HCT116 (cell line): ENCODE data around the gene ALMS1.

ENCODE experiments used
- CBX3 ChIP-seq: IDR thresholded peaks from 2 replicates; pipeline ENCODE4 v1.6.1; 2012; ENCODE audit warnings: low read depth
- POLR2A ChIP-seq: IDR thresholded peaks from 2 replicates; pipeline ENCODE4 v1.7.0; 2011; ENCODE audit warnings: borderline replicate concordance; ENCODE audit not compliant: insufficient read depth, insufficient read length; ENCODE audit errors: extremely low read depth
- POLR2AphosphoS5 ChIP-seq: IDR thresholded peaks from 2 replicates; pipeline ENCODE4 v1.6.1; 2011; ENCODE audit warnings: mild to moderate bottlenecking, low read depth, low read length, moderate library complexity
- RAD21 ChIP-seq: IDR thresholded peaks from 2 replicates; pipeline ENCODE4 v1.6.1; 2012; ENCODE audit warnings: low read depth, mild to moderate bottlenecking
- ZFX ChIP-seq: fragments of 450-650 bp; IDR thresholded peaks from 2 replicates; pipeline ENCODE4 v1.6.1; 2017
- ZNF274 ChIP-seq: fragments of 200-500 bp; sonication (Bioruptor generic); IDR thresholded peaks from 2 replicates; pipeline ENCODE4 v1.6.1; 2014; ENCODE audit warnings: mild to moderate bottlenecking, low read depth, low read length, inconsistent platforms
- TF ChIP-seq, protein P1 (sequence below), 3 experiments: fragments of 200-600 bp in 1 of 3; sonication (generic) in 1 of 3; IDR thresholded peaks in 2 of 3; conservative IDR thresholded peaks in 1 of 3; 2 replicates each; pipeline ENCODE4 v1.5.1; 2012 to 2017; ENCODE audit warnings: low read depth in 2 of 3, low read length in 2 of 3, antibody characterized with exemption in 1 of 3, borderline replicate concordance in 1 of 3, control low read depth in 1 of 3, mild to moderate bottlenecking in 1 of 3, mixed read lengths in 1 of 3, mixed run types in 1 of 3, moderate library complexity in 1 of 3; ENCODE audit not compliant: insufficient read depth in 1 of 3
- TF ChIP-seq, protein P2 (sequence below): IDR thresholded peaks from 2 replicates; pipeline ENCODE4 v1.6.1; 2012; ENCODE audit warnings: low read depth

DNA sequence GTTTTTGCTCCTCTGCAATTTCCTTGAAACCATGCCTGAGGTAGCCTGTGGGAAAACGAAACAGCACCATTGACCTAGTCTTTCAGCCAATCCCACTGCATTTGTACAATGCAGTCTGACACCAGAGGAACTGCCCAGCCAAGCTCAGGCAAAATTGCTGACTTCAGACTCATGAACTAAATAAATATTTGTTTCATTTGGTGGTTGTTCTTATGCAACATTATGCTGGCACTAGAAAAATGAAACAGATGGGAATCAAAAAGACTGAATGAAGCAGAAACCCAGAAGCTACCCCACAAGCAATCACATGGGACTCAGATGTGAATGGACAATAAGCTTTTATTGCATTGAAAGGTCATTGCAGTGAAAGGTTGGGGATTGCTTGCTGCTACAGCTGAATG, 254.9 kb downstream of the ALMS1 start:
- TF ChIP-seq, protein P1, sequence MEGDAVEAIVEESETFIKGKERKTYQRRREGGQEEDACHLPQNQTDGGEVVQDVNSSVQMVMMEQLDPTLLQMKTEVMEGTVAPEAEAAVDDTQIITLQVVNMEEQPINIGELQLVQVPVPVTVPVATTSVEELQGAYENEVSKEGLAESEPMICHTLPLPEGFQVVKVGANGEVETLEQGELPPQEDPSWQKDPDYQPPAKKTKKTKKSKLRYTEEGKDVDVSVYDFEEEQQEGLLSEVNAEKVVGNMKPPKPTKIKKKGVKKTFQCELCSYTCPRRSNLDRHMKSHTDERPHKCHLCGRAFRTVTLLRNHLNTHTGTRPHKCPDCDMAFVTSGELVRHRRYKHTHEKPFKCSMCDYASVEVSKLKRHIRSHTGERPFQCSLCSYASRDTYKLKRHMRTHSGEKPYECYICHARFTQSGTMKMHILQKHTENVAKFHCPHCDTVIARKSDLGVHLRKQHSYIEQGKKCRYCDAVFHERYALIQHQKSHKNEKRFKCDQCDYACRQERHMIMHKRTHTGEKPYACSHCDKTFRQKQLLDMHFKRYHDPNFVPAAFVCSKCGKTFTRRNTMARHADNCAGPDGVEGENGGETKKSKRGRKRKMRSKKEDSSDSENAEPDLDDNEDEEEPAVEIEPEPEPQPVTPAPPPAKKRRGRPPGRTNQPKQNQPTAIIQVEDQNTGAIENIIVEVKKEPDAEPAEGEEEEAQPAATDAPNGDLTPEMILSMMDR (IDR thresholded peaks at IDR 0.05 in 2 of 3, conservative IDR thresholded peaks at IDR 0.05 in 1 of 3; ENCODE audit: borderline replicate concordance in 1 of 3, insufficient read depth in 1 of 3, low read depth in 2 of 3, low read length in 2 of 3): no peak
- TF ChIP-seq ZFX (no peak), POLR2AphosphoS5 (no peak), POLR2A (no peak), ZNF274 (no peak), RAD21 (no peak), CBX3 (no peak)
- TF ChIP-seq, protein P2, sequence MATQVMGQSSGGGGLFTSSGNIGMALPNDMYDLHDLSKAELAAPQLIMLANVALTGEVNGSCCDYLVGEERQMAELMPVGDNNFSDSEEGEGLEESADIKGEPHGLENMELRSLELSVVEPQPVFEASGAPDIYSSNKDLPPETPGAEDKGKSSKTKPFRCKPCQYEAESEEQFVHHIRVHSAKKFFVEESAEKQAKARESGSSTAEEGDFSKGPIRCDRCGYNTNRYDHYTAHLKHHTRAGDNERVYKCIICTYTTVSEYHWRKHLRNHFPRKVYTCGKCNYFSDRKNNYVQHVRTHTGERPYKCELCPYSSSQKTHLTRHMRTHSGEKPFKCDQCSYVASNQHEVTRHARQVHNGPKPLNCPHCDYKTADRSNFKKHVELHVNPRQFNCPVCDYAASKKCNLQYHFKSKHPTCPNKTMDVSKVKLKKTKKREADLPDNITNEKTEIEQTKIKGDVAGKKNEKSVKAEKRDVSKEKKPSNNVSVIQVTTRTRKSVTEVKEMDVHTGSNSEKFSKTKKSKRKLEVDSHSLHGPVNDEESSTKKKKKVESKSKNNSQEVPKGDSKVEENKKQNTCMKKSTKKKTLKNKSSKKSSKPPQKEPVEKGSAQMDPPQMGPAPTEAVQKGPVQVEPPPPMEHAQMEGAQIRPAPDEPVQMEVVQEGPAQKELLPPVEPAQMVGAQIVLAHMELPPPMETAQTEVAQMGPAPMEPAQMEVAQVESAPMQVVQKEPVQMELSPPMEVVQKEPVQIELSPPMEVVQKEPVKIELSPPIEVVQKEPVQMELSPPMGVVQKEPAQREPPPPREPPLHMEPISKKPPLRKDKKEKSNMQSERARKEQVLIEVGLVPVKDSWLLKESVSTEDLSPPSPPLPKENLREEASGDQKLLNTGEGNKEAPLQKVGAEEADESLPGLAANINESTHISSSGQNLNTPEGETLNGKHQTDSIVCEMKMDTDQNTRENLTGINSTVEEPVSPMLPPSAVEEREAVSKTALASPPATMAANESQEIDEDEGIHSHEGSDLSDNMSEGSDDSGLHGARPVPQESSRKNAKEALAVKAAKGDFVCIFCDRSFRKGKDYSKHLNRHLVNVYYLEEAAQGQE: no peak
